ENCODE measurements around the gene OGFOD3.

GRCh38 chr17:82463925-82464566 lies 45.7 kb upstream of the OGFOD3 start:
- TF ChIP-seq POLR2A (IDR thresholded peaks at IDR 0.05; ENCODE audit: low read depth, low read length) (no peak), MAX (IDR thresholded peaks at IDR 0.05; ENCODE audit: insufficient read depth, insufficient read length) (no peak), CTCF (IDR thresholded peaks at IDR 0.05; ENCODE audit: extremely low read depth in 1 of 2, insufficient read depth in 1 of 2, low read depth in 1 of 2, low read length in 2 of 2) (no peak), POLR2AphosphoS5 (IDR thresholded peaks at IDR 0.05; ENCODE audit: insufficient read depth, low read depth, low read length) (no peak), GATA2 (IDR thresholded peaks at IDR 0.05; ENCODE audit: insufficient read depth, insufficient read length, low read depth, low read length) (no peak), FOS (IDR thresholded peaks at IDR 0.05; ENCODE audit: borderline replicate concordance, insufficient read depth, low read length) (no peak), EZH2 (IDR thresholded peaks at IDR 0.05; ENCODE audit: borderline replicate concordance, low read depth, low read length, severe bottlenecking) (no peak), MYC (IDR thresholded peaks at IDR 0.05; ENCODE audit: low read depth, low read length) (no peak)

Measured in endothelial cell of umbilical vein (primary cell).